DOHH2 (cell line): Measurements from ENCODE around the gene PDE4D.

ENCODE experiments used
- H3F3A ChIP-seq: fragments of 200-600 bp; sonication (generic), shearing (Covaris generic); 2 replicates; pipeline ENCODE4 v1.6.0; 2016; ENCODE audit warnings: antibody characterized with exemption, mild to moderate bottlenecking; ENCODE audit not compliant: control insufficient read depth, insufficient read depth
- H3K27ac ChIP-seq: fragments of 200-600 bp; sonication (generic); 2 replicates; pipeline ENCODE4 v1.5.1; 2014; ENCODE audit warnings: low read depth, mild to moderate bottlenecking, low read length, moderate library complexity
- H3K27me3 ChIP-seq: fragments of 200-600 bp; sonication (generic); 2 replicates; pipeline ENCODE4 v1.6.1; 2014; ENCODE audit warnings: mild to moderate bottlenecking, low read length, mixed read lengths; ENCODE audit not compliant: control insufficient read depth
- H3K36me3 ChIP-seq: fragments of 200-600 bp; sonication (generic); 2 replicates; pipeline ENCODE4 v1.6.1; 2014; ENCODE audit warnings: mild to moderate bottlenecking, low read length, moderate library complexity, mixed read lengths; ENCODE audit not compliant: control insufficient read depth
- H3K4me1 ChIP-seq: fragments of 200-600 bp; sonication (generic); 2 replicates; pipeline ENCODE4 v1.6.1; 2014; ENCODE audit warnings: mild to moderate bottlenecking, low read length, mixed read lengths; ENCODE audit not compliant: control insufficient read depth
- H3K4me2 ChIP-seq: fragments of 200-600 bp; sonication (generic); 2 replicates; pipeline ENCODE4 v1.6.0; 2014; ENCODE audit warnings: mild to moderate bottlenecking, low read length, moderate library complexity
- H3K4me3 ChIP-seq: fragments of 200-600 bp; sonication (generic); 2 replicates; pipeline ENCODE4 v1.5.1; 2014; ENCODE audit warnings: mild to moderate bottlenecking, low read length, mixed read lengths
- H3K79me2 ChIP-seq: fragments of 200-600 bp; sonication (generic); 2 replicates; pipeline ENCODE4 v1.6.1; 2014; ENCODE audit warnings: mild to moderate bottlenecking, low read length, mixed read lengths; ENCODE audit not compliant: control insufficient read depth
- H3K9me2 ChIP-seq: fragments of 200-600 bp; sonication (generic); replicated peaks from 2 replicates; pipeline ENCODE4 v1.6.1; 2014; ENCODE audit warnings: mild to moderate bottlenecking, low read length, mixed read lengths; ENCODE audit not compliant: control insufficient read depth
- H3K9me3 ChIP-seq: fragments of 200-600 bp; sonication (generic); 2 replicates; pipeline ENCODE4 v1.6.1; 2014; ENCODE audit warnings: antibody characterized with exemption, low read length, mixed read lengths; ENCODE audit not compliant: control insufficient read depth, insufficient read depth
- H4K20me1 ChIP-seq: fragments of 200-600 bp; sonication (generic); 2 replicates; pipeline ENCODE4 v1.6.0; 2014; ENCODE audit warnings: low read depth, mild to moderate bottlenecking, antibody characterized with exemption, low read length, moderate library complexity; ENCODE audit not compliant: control insufficient read depth, insufficient read depth
- EZH2phosphoT487 ChIP-seq: fragments of 200-600 bp; sonication (generic); IDR thresholded peaks from 2 replicates; pipeline ENCODE4 v1.6.1; 2017; ENCODE audit warnings: borderline replicate concordance, mild to moderate bottlenecking, antibody characterized with exemption, low read length, moderate library complexity, mixed read lengths
- TF ChIP-seq, protein P1 (sequence below): fragments of 200-600 bp; sonication (generic); IDR thresholded peaks from one replicate; pipeline ENCODE4 v1.5.1; 2014; ENCODE audit warnings: antibody characterized with exemption, mild to moderate bottlenecking, low read depth, low read length; ENCODE audit not compliant: poor library complexity, severe bottlenecking

The PDE4D gene

DNA sequence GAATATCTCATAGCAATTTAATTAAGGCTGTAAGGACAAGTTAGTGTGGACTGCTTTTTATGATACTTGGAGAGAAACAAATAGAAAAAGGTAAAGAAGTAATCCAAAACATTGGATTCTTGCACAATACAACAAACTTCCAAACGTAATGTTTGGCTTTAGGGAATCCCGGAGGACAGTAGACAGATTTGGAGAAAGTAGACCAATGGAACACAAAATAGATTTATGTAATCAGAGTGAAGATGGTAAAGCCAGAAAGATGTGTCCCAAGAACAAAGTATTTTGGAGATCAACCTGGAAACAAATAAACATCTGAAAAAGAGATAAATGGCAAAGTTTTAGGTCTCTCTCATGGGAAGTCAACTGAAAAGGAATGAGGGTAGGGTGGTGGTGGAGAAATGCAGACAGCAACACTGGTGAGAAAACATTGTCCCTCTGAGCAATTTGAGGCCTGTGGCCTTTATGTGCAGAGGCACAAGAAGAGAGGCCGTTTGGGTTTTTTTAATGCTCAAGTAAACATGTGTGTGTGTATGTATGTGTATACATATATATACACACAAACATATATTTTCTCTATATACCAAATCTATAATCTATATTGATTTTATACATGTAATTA is 620.6 kb downstream of the PDE4D start:
- Histone ChIP-seq H3K27ac (no peak overlapping the region), H3K4me2 (no peak overlapping the region), H3K9me2 (no peaks in the 10 kb centered on the region), H4K20me1 (no peaks in the 10 kb centered on the region), H3F3A (no peaks in the 10 kb centered on the region), H3K4me1 (peaks cover 11% of the 10 kb centered on the region), H3K36me3 (no peaks in the 10 kb centered on the region), H3K79me2 (no peaks in the 10 kb centered on the region), H3K27me3 (peaks cover 29% of the 10 kb centered on the region), H3K9me3 (no peaks in the 10 kb centered on the region), H3K4me3 (no peak overlapping the region)
- TF ChIP-seq EZH2phosphoT487: no peak

DNA sequence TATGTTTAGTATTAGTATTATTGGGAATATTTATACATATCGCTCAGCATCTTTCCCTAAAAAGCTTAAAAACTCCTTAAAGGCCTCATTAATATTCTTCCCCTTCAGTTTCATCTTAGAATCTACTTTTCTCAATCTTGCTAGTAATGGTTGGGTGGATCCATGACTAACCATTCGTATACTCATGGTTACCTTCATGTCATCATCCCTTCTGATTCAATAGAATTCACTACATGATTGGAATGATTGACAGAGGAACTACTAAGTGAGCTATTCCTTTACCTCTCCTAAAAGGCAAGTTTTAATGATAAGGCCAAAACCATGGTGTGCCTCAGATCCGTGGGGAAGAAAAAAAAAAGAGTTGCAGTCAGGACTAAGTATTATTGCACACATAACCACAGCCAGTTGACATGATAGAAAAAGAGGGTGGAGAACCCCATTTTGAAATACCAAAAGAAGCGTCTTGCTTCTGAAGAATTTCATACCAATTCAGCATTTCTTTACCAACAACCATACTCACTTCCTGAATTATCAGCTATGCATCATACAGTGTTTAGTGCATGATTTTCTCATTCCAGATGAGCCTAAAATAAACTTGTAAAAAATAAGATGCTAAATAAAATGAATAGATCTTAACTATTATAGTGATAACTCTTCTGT is 624.6 kb downstream of the PDE4D start:
- Histone ChIP-seq H3K27me3 (peaks cover 3% of the 10 kb centered on the region; the same call in 1 of the 2 replicates), H3K36me3 (no peaks in the 10 kb centered on the region), H3K9me3 (no peaks in the 10 kb centered on the region), H3K4me1 (no peaks in the 10 kb centered on the region), H4K20me1 (no peaks in the 10 kb centered on the region), H3K27ac (no peak overlapping the region), H3K4me2 (no peak overlapping the region), H3K79me2 (no peaks in the 10 kb centered on the region), H3F3A (no peaks in the 10 kb centered on the region), H3K4me3 (no peak overlapping the region), H3K9me2 (no peaks in the 10 kb centered on the region)
- TF ChIP-seq EZH2phosphoT487: no peak
- TF ChIP-seq, protein P1, sequence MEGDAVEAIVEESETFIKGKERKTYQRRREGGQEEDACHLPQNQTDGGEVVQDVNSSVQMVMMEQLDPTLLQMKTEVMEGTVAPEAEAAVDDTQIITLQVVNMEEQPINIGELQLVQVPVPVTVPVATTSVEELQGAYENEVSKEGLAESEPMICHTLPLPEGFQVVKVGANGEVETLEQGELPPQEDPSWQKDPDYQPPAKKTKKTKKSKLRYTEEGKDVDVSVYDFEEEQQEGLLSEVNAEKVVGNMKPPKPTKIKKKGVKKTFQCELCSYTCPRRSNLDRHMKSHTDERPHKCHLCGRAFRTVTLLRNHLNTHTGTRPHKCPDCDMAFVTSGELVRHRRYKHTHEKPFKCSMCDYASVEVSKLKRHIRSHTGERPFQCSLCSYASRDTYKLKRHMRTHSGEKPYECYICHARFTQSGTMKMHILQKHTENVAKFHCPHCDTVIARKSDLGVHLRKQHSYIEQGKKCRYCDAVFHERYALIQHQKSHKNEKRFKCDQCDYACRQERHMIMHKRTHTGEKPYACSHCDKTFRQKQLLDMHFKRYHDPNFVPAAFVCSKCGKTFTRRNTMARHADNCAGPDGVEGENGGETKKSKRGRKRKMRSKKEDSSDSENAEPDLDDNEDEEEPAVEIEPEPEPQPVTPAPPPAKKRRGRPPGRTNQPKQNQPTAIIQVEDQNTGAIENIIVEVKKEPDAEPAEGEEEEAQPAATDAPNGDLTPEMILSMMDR: no peak

DNA sequence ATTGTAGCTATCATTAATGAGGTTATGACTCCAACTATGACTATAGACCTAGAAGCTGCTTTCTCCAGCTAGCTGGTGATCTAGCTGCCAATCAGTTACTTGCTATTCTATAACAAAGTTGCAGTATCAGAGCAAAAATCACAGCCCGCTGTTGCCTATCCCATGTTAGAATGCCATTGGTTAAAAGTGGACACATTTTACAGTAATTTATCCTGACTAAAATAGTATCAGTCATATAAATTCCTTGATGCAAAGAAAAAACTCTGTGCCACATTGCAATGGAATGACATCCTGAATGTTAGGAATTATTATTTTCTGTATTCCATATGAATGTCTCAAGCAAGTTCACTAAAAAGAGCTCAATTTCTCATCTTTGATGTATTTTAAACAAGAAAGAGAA is 626.5 kb downstream of the PDE4D start:
- Histone ChIP-seq H3F3A (no peaks in the 10 kb centered on the region), H3K4me1 (no peaks in the 10 kb centered on the region), H3K9me3 (no peaks in the 10 kb centered on the region), H3K4me2 (no peak overlapping the region), H3K27ac (no peak overlapping the region), H4K20me1 (no peaks in the 10 kb centered on the region), H3K36me3 (no peaks in the 10 kb centered on the region), H3K4me3 (no peak overlapping the region), H3K27me3 (peaks cover 8% of the 10 kb centered on the region), H3K9me2 (no peaks in the 10 kb centered on the region), H3K79me2 (no peaks in the 10 kb centered on the region)
- no peak for TF ChIP-seq EZH2phosphoT487
- TF ChIP-seq, protein P1: no peak

DNA sequence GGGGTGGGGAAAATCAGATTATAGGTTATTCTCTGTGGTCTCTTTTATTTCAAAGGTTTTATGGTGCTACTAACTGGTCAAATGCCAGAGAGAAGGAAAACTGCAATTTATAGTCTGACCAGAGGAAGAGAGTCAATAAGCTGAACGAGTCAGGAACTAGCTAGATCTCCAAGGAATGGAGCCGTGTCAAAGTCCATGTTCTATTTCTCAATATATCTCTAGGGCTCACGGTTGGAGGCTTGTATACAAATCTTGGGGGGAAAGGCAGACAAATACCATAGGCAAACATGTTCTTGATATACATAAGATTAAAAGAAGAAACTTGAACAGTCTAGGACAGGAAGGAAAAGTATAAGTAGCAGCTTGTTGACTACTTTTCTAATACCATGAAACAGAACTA is 627.1 kb downstream of the PDE4D start:
- no peaks in the 10 kb centered on the region for H3K79me2 ChIP-seq
- H3K4me2 ChIP-seq: no peak overlapping the region
- TF ChIP-seq, protein P1: no peak
- no peak for TF ChIP-seq EZH2phosphoT487
- no peaks in the 10 kb centered on the region for H3K9me3 ChIP-seq
- H3F3A ChIP-seq: no peaks in the 10 kb centered on the region
- H3K27me3 ChIP-seq: peaks cover 8% of the 10 kb centered on the region
- no peaks in the 10 kb centered on the region for H3K4me1 ChIP-seq
- no peaks in the 10 kb centered on the region for H3K36me3 ChIP-seq
- H4K20me1 ChIP-seq: no peaks in the 10 kb centered on the region
- no peak overlapping the region for H3K4me3 ChIP-seq
- no peaks in the 10 kb centered on the region for H3K9me2 ChIP-seq
- H3K27ac ChIP-seq: no peak overlapping the region
